Globus pallidus (tissue), 1 donor: ENCODE results near the gene LRRC3C.

Experiments used
- DNase-seq: peaks from one replicate; pipeline ENCODE4 v3.0.0-alpha.2; 2015; ENCODE audit warnings: low spot score

LRRC3C gene

DNA sequence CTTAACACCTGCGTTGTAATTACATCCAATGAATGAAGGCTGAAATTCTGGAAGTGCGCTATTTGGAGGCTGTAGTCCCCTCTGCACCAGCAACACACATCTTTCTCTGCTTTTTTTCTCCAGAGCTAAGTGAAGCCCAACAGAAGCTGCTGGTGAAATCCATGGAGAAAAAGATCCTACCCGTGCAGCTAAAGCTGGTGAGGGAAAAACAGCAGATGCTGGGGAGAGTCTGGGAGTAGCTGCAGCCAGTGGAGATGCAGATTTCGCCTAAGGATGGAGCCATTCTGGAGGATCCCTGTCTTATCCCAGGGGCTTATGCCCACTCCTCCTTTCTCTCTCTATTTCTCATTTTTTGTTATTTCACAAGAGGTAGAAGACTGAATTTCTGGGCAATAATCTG, 48.3 kb downstream of the LRRC3C start:
- DNase-seq, result no peak

DNA sequence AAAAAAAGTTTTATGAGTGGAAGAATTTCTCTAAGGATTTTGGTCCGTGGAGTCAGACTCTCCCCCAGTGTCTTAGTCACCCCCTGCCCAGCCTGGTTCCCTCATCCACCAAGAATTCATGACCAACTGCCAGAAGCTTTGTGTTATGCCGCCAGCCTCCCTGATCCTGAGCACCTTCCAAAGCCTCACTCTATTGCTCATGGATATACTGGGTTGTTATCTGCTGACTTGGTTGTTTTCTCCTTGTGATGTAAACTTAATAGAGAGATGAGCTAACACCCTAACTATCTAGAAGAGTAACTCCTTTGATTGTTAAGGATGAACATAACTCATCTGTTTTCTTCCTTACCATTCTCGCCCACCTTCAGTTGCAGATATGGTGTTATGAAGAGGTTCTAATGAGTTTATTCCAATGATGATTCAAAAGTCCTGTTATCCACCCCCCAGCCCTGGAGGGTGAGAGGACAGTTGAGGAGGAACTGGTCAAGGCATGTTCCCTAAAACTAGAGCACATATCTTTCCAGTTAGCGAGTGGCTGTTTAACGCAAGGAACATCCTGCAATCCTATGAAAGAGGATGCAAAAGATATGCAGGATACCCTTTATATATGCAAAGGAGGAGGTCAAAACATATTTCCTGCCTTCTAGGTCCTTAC, 51.6 kb downstream of the LRRC3C start:
- no peak for DNase-seq

- DNase-seq, result no peak
These were observed 52.4 kb downstream of the LRRC3C start for GRCh38 chr17:39979893-39980350.

DNA sequence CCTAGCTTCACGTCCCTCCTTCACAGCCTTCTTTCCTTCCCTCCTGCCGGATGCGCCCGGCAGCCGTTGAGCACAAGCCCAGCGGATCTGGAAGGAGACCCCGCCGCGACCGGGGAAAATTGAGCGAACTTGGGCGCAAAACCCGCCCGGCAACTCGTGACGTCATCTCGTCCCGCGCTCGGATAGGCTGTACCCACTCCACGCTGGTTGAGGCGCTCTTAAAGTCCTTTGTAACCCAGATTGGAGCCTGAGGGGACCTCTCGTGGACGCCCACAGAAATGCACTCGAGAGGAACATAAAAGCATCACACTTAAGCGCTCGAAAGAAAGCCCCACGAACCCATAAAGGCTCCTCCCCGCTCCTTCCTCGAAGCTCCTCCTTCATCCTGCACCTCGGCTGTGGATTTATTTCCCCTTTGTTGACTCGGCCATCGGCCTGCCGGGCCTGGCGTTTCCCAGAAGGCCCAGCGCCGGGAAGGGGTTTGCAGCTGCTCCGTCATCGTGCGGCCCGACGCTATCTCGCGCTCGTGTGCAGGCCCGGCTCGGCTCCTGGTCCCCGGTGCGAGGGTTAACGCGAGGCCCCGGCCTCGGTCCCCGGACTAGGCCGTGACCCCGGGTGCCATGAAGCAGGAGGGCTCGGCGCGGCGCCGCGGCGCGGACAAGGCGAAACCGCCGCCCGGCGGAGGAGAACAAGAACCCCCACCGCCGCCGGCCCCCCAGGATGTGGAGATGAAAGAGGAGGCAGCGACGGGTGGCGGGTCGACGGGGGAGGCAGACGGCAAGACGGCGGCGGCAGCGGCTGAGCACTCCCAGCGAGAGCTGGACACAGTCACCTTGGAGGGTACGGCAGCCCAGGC, 53.0 kb downstream of the LRRC3C start, which contains the start of gene PSMD3:
PSMD3 (plus strand) TSS at position 457 of the 856 bp plus-strand sequence; CDS start at position 621, 164 bp downstream.
- peak; percentile 100 for DNase-seq

GRCh38 chr17:39981207-39981741, 53.7 kb downstream of the LRRC3C start:
- peak; percentile 13 for DNase-seq

DNA sequence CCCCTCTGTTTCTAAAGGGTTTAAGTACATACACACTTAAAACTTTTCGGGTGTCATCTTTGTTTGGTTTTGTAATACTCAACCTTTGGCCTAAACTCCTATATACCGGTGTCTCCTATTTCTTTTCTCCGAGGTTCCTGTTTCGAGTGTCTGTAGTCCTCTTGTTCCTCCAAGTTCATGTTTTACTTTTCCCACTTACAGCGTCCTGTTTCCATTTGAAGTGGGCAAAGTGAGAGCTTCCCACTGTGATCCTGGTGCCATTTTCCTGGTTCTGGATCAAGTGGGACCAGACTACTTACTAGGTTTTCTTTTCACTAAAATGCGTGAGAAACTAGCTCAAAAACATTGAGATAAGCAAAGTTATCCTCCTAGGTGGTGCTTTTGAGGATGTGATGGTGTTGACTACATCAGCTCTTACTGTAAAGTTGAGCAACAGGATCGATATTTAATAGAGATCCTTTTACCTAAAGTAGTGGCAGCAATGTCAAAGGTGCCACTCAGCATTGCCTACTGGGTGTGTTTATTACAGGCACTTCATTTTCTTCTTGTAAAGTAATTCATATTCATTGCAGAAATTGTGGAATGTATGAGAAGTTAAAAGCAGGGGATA, 54.3 kb downstream of the LRRC3C start:
- no peak for DNase-seq

DNA sequence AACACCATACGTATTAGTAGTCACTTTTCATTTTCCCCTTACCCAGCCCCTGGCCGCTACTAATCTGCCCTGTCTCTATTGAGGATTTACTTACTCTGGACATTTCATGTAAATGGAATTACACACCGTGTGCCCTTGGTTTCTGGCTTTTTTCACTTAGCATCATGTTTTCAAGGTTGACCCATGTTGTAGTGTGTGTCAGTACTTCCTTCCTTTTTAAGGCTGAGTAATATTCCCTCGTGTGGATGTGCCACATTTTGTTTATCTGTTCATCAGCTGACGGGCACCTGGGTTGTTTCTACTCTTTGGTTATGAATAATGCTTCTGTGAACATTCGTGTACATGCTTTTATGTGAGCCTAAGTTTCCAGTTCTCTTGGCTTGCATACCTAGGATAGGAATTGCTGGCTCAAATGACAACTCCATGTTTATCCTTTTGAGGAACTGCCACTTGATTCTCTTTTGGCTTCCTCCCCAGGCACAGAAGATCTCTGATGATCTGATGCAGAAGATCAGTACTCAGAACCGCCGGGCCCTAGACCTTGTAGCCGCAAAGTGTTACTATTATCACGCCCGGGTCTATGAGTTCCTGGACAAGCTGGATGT, 60.8 kb downstream of the LRRC3C start:
- no peak for DNase-seq

GRCh38 chr17:39994448-39994847, 66.9 kb downstream of the LRRC3C start:
- DNase-seq, result no peak
